ENCODE data around the gene DPAGT1.

DNA sequence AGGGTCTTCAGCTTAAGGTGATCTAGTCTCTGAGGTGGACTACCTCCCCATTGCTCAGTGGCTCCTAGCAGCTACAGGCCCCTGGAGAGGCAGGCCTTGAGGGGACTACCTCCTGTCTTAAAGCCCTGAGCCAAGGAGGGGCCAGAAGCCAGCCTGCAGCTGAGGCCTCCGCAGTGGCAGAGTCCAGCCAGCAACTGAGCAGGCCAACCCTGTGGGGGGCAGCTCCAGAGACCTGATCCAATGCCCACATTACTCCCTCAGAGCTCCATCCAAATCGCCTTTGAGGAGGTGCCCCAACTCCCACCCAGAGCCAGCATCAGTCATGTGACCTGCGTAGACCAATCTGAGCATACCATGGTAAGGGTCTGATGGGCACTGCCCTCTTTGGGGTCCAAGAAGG is 8.2 kb upstream of the DPAGT1 start:
- TF ChIP-seq, protein P1, sequence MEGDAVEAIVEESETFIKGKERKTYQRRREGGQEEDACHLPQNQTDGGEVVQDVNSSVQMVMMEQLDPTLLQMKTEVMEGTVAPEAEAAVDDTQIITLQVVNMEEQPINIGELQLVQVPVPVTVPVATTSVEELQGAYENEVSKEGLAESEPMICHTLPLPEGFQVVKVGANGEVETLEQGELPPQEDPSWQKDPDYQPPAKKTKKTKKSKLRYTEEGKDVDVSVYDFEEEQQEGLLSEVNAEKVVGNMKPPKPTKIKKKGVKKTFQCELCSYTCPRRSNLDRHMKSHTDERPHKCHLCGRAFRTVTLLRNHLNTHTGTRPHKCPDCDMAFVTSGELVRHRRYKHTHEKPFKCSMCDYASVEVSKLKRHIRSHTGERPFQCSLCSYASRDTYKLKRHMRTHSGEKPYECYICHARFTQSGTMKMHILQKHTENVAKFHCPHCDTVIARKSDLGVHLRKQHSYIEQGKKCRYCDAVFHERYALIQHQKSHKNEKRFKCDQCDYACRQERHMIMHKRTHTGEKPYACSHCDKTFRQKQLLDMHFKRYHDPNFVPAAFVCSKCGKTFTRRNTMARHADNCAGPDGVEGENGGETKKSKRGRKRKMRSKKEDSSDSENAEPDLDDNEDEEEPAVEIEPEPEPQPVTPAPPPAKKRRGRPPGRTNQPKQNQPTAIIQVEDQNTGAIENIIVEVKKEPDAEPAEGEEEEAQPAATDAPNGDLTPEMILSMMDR (IDR thresholded peaks at IDR 0.05) = no peak
- TF ChIP-seq POLR2A (IDR thresholded peaks at IDR 0.05) = no peak
